ENCODE data around the gene RHOV.

DNA sequence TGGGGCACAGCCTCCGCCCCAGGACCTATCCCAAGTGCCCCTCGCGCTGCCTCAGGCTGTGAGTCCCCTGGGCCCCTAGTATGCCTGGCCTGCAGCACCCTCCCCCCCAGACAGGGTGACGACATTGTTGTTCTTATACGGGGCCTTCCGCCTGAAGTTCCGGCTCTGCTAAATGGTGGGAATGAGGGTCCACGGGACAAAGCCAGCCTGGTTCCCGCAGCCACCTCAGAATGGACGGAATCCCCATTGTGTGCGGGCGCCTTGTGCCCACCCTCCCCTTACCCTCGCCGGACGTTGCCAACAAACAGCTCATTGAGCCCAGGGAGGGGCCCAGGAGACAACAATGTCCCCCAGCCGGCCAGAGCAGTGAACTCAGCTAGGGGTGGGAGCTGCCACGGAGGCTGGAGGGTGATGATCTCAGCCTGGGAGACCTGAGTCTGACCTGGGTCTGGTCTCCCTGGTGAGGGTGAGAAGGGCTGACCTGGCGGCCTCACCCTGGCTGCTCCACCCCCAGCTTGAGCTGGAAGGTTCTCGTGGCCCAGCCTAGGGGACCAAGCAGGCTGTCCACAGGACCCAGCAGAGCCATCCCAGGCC is 44.9 kb upstream of the RHOV start:
- TF ChIP-seq RCOR1 (IDR thresholded peaks at IDR 0.05; ENCODE audit: low read depth, low read length) (no peak), POLR2A (IDR thresholded peaks at IDR 0.05; ENCODE audit: low read length) (no peak), NPAS2 (CRISPR knock-in tag; IDR thresholded peaks at IDR 0.05; ENCODE audit: borderline replicate concordance) (no peak), FOSL2 (IDR thresholded peaks at IDR 0.05) (no peak), FOSL2 (CRISPR knock-in tag; IDR thresholded peaks at IDR 0.05) (no peak), HOXA7 (CRISPR knock-in tag; IDR thresholded peaks at IDR 0.05) (no peak), RFX5 (IDR thresholded peaks at IDR 0.05) (no peak), TP53 (CRISPR knock-in tag; IDR thresholded peaks at IDR 0.05) (no peak), EHF (CRISPR knock-in tag; IDR thresholded peaks at IDR 0.05) (no peak)
- TF ChIP-seq, protein P1, sequence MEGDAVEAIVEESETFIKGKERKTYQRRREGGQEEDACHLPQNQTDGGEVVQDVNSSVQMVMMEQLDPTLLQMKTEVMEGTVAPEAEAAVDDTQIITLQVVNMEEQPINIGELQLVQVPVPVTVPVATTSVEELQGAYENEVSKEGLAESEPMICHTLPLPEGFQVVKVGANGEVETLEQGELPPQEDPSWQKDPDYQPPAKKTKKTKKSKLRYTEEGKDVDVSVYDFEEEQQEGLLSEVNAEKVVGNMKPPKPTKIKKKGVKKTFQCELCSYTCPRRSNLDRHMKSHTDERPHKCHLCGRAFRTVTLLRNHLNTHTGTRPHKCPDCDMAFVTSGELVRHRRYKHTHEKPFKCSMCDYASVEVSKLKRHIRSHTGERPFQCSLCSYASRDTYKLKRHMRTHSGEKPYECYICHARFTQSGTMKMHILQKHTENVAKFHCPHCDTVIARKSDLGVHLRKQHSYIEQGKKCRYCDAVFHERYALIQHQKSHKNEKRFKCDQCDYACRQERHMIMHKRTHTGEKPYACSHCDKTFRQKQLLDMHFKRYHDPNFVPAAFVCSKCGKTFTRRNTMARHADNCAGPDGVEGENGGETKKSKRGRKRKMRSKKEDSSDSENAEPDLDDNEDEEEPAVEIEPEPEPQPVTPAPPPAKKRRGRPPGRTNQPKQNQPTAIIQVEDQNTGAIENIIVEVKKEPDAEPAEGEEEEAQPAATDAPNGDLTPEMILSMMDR (IDR thresholded peaks at IDR 0.05), result no peak
- TF ChIP-seq, protein P2, sequence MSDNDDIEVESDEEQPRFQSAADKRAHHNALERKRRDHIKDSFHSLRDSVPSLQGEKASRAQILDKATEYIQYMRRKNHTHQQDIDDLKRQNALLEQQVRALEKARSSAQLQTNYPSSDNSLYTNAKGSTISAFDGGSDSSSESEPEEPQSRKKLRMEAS (IDR thresholded peaks at IDR 0.05), result no peak
- TF ChIP-seq, protein P3, sequence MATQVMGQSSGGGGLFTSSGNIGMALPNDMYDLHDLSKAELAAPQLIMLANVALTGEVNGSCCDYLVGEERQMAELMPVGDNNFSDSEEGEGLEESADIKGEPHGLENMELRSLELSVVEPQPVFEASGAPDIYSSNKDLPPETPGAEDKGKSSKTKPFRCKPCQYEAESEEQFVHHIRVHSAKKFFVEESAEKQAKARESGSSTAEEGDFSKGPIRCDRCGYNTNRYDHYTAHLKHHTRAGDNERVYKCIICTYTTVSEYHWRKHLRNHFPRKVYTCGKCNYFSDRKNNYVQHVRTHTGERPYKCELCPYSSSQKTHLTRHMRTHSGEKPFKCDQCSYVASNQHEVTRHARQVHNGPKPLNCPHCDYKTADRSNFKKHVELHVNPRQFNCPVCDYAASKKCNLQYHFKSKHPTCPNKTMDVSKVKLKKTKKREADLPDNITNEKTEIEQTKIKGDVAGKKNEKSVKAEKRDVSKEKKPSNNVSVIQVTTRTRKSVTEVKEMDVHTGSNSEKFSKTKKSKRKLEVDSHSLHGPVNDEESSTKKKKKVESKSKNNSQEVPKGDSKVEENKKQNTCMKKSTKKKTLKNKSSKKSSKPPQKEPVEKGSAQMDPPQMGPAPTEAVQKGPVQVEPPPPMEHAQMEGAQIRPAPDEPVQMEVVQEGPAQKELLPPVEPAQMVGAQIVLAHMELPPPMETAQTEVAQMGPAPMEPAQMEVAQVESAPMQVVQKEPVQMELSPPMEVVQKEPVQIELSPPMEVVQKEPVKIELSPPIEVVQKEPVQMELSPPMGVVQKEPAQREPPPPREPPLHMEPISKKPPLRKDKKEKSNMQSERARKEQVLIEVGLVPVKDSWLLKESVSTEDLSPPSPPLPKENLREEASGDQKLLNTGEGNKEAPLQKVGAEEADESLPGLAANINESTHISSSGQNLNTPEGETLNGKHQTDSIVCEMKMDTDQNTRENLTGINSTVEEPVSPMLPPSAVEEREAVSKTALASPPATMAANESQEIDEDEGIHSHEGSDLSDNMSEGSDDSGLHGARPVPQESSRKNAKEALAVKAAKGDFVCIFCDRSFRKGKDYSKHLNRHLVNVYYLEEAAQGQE (IDR thresholded peaks at IDR 0.05), result no peak

All from A549 (cell line).